ENCODE measurements around the gene RERE. TPM values are rescaled to one million over a fixed set of nuclear protein-coding genes. Genes with fewer than 3 reads are reported as not detected.
A peak's percentile ranks its signal among the peaks of the same experiment; 100 is the strongest.

Gene RERE
- total RNA-seq, 4 donors from 2014 or later: 118 to 244 (median 131) TPM

DNA sequence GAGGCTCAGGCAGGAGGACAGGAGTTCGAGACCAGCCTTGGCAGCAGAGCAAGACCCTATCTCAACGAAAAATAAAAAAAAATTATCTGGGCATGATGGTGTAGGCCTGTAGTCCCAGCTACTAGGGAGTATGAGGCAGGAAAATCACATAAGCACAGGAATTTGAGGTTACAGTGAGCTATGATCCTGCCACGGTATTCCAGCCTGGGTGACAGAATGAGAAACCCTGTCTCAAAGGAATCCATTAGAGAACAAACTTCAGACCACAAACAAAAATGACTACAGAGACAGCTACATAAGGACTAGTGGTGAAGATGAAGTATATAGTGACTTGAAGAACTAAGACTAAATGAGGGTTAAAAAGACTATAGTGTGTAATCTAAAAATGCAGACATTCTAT lies 233.1 kb downstream of the RERE start:
- TF ChIP-seq, protein P1, sequence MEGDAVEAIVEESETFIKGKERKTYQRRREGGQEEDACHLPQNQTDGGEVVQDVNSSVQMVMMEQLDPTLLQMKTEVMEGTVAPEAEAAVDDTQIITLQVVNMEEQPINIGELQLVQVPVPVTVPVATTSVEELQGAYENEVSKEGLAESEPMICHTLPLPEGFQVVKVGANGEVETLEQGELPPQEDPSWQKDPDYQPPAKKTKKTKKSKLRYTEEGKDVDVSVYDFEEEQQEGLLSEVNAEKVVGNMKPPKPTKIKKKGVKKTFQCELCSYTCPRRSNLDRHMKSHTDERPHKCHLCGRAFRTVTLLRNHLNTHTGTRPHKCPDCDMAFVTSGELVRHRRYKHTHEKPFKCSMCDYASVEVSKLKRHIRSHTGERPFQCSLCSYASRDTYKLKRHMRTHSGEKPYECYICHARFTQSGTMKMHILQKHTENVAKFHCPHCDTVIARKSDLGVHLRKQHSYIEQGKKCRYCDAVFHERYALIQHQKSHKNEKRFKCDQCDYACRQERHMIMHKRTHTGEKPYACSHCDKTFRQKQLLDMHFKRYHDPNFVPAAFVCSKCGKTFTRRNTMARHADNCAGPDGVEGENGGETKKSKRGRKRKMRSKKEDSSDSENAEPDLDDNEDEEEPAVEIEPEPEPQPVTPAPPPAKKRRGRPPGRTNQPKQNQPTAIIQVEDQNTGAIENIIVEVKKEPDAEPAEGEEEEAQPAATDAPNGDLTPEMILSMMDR (IDR thresholded peaks at IDR 0.05): no peak
- no peak for TF ChIP-seq POLR2A (IDR thresholded peaks at IDR 0.05)

GRCh38 chr1:8583031-8583430 lies 234.4 kb downstream of the RERE start:
- TF ChIP-seq, protein P1 (IDR thresholded peaks at IDR 0.05): no peak
- TF ChIP-seq POLR2A (IDR thresholded peaks at IDR 0.05): no peak
- Histone ChIP-seq H3K27me3 (no peaks in the 10 kb centered on the region), H3K4me3 (replicated peaks in 1 of 3) (no peak overlapping the region), H3K27ac (no peak overlapping the region), H3K36me3 (no peaks in the 10 kb centered on the region), H3K9me3 (no peaks in the 10 kb centered on the region), H3K4me1 (peaks cover 5 to 7% of the 10 kb centered on the region in 2 donors)
- intact Hi-C loops (cut with DNase I): no loop called here
- 84% methylated on average over 3 of the region's 3 CpGs for WGBS, 2 donors
- DNase-seq: no peak

More for the DNA sequence above, 233.1 kb downstream of the RERE start:
- Histone ChIP-seq H3K27ac (no peak overlapping the region), H3K4me3 (replicated peaks in 1 of 3) (no peak overlapping the region), H3K36me3 (no peaks in the 10 kb centered on the region), H3K27me3 (no peaks in the 10 kb centered on the region), H3K9me3 (no peaks in the 10 kb centered on the region), H3K4me1 (peaks cover 5 to 7% of the 10 kb centered on the region in 2 donors)
- DNase-seq: no peak
- 84 to 91% methylated on average over 3 of the region's 3 CpGs for WGBS, 2 donors
- intact Hi-C loops (cut with DNase I): no loop called here

DNA sequence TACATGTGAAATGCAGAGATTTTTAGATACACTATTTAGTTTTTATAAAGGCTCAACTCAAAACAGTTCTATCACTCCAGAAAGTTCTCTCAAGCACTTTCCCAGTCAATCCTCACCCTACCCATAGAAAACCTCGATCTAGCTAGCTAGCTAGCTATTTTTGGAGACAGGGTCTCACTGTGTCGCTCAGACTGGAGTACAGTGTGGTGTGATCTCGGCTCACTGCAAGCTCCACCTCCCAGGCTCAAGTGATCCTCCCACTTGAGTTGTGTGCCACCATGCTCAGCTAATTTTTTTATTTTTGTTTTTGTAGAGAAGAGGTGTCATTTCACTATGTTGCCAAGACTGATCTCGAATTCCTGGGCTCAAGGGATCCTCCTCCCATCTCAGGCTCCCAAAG lies 236.9 kb downstream of the RERE start:
- Histone ChIP-seq H3K36me3 (no peaks in the 10 kb centered on the region), H3K4me3 (replicated peaks in 1 of 3) (no peak overlapping the region), H3K27me3 (no peaks in the 10 kb centered on the region), H3K4me1 (peaks cover 7 to 11% of the 10 kb centered on the region in 2 donors), H3K9me3 (no peaks in the 10 kb centered on the region), H3K27ac (no peak overlapping the region)
- WGBS, 2 donors: 32 to 39% methylated on average over 4 of the region's 4 CpGs
- peak; percentile 41 for DNase-seq
- intact Hi-C loops (cut with DNase I): no loop called here
- TF ChIP-seq, protein P1 (IDR thresholded peaks at IDR 0.05): no peak
- no peak for TF ChIP-seq POLR2A (IDR thresholded peaks at IDR 0.05)

- intact Hi-C loops (cut with DNase I): no loop called here
- Histone ChIP-seq H3K9me3 (no peaks in the 10 kb centered on the region), H3K4me1 (peaks cover 11 to 20% of the 10 kb centered on the region in 2 donors), H3K4me3 (replicated peaks in 1 of 3) (no peak overlapping the region), H3K27ac (no peak overlapping the region), H3K27me3 (no peaks in the 10 kb centered on the region), H3K36me3 (no peaks in the 10 kb centered on the region)
- no peak for TF ChIP-seq POLR2A (IDR thresholded peaks at IDR 0.05)
- TF ChIP-seq, protein P1 (IDR thresholded peaks at IDR 0.05): no peak
- no peak for DNase-seq
- 94 to 95% methylated on average over 5 of the region's 5 CpGs for WGBS, 2 donors
Observed at GRCh38 chr1:8578936-8579335, 238.5 kb downstream of the RERE start.

- Histone ChIP-seq H3K36me3 (no peaks in the 10 kb centered on the region), H3K27ac (no peak overlapping the region), H3K4me3 (replicated peaks in 1 of 3) (no peak overlapping the region), H3K9me3 (no peaks in the 10 kb centered on the region), H3K4me1 (peaks cover 11 to 20% of the 10 kb centered on the region in 2 donors), H3K27me3 (no peaks in the 10 kb centered on the region)
- intact Hi-C loops (cut with DNase I): no loop called here
- 93 to 95% methylated on average over 2 of the region's 2 CpGs for WGBS, 2 donors
- no peak for TF ChIP-seq POLR2A (IDR thresholded peaks at IDR 0.05)
- TF ChIP-seq, protein P1 (IDR thresholded peaks at IDR 0.05): no peak
- no peak for DNase-seq
Observed at GRCh38 chr1:8578132-8578877, 239.1 kb downstream of the RERE start.

Data from thyroid gland (tissue), 4 donors.